Measurements from ENCODE around the gene PIGR.

DNA sequence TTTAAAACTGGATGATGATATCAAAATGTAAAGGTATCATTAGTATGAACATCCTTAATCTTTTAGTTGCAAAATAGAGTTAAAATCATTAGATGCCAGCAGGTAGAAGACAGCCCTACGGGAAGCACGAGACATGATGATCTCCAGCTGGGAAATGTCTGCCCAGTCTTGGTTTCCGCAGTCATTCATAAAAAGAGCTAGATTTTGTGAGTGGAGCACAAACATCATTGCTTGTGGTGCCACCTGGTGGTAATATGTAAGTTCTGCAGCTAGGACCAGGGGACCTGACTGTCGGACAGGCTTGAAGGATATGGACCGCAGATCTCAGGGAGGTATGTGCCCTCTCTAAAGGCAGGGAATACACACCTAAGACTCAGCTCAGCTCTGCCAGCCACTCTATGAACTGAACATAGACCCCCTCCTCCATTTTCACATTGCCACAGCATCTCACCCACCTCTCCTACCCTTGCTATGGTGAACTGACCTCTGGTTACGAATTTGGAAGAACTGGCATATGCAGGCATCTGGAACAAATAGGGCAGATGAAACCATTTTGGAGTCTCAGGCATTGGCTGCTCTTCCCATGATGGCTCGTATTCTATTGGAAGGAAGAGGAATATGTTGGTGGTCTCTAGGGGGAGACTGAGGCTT, 33.7 kb downstream of the PIGR start:
- TF ChIP-seq, protein P1, sequence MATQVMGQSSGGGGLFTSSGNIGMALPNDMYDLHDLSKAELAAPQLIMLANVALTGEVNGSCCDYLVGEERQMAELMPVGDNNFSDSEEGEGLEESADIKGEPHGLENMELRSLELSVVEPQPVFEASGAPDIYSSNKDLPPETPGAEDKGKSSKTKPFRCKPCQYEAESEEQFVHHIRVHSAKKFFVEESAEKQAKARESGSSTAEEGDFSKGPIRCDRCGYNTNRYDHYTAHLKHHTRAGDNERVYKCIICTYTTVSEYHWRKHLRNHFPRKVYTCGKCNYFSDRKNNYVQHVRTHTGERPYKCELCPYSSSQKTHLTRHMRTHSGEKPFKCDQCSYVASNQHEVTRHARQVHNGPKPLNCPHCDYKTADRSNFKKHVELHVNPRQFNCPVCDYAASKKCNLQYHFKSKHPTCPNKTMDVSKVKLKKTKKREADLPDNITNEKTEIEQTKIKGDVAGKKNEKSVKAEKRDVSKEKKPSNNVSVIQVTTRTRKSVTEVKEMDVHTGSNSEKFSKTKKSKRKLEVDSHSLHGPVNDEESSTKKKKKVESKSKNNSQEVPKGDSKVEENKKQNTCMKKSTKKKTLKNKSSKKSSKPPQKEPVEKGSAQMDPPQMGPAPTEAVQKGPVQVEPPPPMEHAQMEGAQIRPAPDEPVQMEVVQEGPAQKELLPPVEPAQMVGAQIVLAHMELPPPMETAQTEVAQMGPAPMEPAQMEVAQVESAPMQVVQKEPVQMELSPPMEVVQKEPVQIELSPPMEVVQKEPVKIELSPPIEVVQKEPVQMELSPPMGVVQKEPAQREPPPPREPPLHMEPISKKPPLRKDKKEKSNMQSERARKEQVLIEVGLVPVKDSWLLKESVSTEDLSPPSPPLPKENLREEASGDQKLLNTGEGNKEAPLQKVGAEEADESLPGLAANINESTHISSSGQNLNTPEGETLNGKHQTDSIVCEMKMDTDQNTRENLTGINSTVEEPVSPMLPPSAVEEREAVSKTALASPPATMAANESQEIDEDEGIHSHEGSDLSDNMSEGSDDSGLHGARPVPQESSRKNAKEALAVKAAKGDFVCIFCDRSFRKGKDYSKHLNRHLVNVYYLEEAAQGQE (IDR thresholded peaks at IDR 0.05), result no peak
- TF ChIP-seq, protein P2, sequence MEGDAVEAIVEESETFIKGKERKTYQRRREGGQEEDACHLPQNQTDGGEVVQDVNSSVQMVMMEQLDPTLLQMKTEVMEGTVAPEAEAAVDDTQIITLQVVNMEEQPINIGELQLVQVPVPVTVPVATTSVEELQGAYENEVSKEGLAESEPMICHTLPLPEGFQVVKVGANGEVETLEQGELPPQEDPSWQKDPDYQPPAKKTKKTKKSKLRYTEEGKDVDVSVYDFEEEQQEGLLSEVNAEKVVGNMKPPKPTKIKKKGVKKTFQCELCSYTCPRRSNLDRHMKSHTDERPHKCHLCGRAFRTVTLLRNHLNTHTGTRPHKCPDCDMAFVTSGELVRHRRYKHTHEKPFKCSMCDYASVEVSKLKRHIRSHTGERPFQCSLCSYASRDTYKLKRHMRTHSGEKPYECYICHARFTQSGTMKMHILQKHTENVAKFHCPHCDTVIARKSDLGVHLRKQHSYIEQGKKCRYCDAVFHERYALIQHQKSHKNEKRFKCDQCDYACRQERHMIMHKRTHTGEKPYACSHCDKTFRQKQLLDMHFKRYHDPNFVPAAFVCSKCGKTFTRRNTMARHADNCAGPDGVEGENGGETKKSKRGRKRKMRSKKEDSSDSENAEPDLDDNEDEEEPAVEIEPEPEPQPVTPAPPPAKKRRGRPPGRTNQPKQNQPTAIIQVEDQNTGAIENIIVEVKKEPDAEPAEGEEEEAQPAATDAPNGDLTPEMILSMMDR (IDR thresholded peaks at IDR 0.05), result peak; percentile 79
- TF ChIP-seq CHD4 (IDR thresholded peaks at IDR 0.05; ENCODE audit: borderline replicate concordance) (no peak), FOSB (CRISPR knock-in tag; IDR thresholded peaks at IDR 0.05) (no peak), NR3C1 (IDR thresholded peaks at IDR 0.05) (no peak), POLR2A (IDR thresholded peaks at IDR 0.05; ENCODE audit: low read length) (no peak), RAD21 (conservative IDR thresholded peaks at IDR 0.05 in 1 of 2, IDR thresholded peaks at IDR 0.05 in 1 of 2) (peak; percentile 85 to 89), SMC3 (IDR thresholded peaks at IDR 0.05) (peak; percentile 93), ZFP36 (IDR thresholded peaks at IDR 0.05; ENCODE audit: borderline replicate concordance, partially characterized antibody) (no peak), TP53 (CRISPR knock-in tag; IDR thresholded peaks at IDR 0.05) (no peak)
- TF ChIP-seq, protein P3, sequence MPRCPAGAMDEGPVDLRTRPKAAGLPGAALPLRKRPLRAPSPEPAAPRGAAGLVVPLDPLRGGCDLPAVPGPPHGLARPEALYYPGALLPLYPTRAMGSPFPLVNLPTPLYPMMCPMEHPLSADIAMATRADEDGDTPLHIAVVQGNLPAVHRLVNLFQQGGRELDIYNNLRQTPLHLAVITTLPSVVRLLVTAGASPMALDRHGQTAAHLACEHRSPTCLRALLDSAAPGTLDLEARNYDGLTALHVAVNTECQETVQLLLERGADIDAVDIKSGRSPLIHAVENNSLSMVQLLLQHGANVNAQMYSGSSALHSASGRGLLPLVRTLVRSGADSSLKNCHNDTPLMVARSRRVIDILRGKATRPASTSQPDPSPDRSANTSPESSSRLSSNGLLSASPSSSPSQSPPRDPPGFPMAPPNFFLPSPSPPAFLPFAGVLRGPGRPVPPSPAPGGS (IDR thresholded peaks at IDR 0.05), result no peak
